ENCODE measurements around the gene SPATA20. TPM values are rescaled to one million over a fixed set of nuclear protein-coding genes. Genes with fewer than 3 reads are reported as not detected.

SPATA20 gene
- total and polyA plus RNA-seq, 2 donors (not counting 3 experiments of a cell fraction or from before 2014, with no cell fraction given) = 42.3 to 51.5 TPM

GRCh38 chr17:50527949-50528474 lies 19.0 kb upstream of the SPATA20 start:
- no peak overlapping the region for H3K4me3 ChIP-seq (replicated peaks in 1 of 3; ENCODE audit: insufficient read depth in 1 of 3, low read depth in 1 of 3, low read length in 3 of 3)
- H3K27ac ChIP-seq (ENCODE audit: insufficient read depth, low read depth, low read length) = no peak overlapping the region
- H3K27me3 ChIP-seq (ENCODE audit: control insufficient read depth in 2 of 2, insufficient read depth in 2 of 2, low read length in 2 of 2) = peaks cover 13 to 23% of the 10 kb centered on the region in 2 experiments
- no peaks in the 10 kb centered on the region for H4K20me1 ChIP-seq (replicated peaks; ENCODE audit: control insufficient read depth, extremely low read depth, insufficient read depth, low read length)
- ChIA-PET POLR2A (no interaction called here), CTCF (no interaction called here)
- H2AFZ ChIP-seq (ENCODE audit: low read depth, low read length) = no peak overlapping the region
- DNase-seq (ENCODE audit: low read depth, low spot score) (no peak), FAIRE-seq (no peak)
- no peak for TF ChIP-seq JUN (IDR thresholded peaks at IDR 0.05; ENCODE audit: borderline replicate concordance, insufficient read depth, insufficient read length, low read depth)
- intact Hi-C loops (cut with micrococcal nuclease) = no loop called here
- H3K9me3 ChIP-seq (replicated peaks; ENCODE audit: control insufficient read depth, insufficient read depth, low read length) = no peaks in the 10 kb centered on the region
- H3K4me1 ChIP-seq (ENCODE audit: control insufficient read depth, extremely low read depth, insufficient read depth, low read length) = no peaks in the 10 kb centered on the region
- no peak overlapping the region for H3K4me2 ChIP-seq (ENCODE audit: insufficient read depth, low read length)
- no peaks in the 10 kb centered on the region for H3K9me1 ChIP-seq (replicated peaks; ENCODE audit: control insufficient read depth, extremely low read depth, insufficient read depth, low read length)
- no TSS peak for BruUV-seq (replicated peaks)
- dilution Hi-C loops (cut with MboI; ENCODE audit: extremely low pct_ligation_motif_present, low sequenced_read_pairs) = no loop called here
- no peak overlapping the region for H3K9ac ChIP-seq (replicated peaks; ENCODE audit: extremely low read depth, insufficient read depth, low read length)
- no peaks in the 10 kb centered on the region for H3K36me3 ChIP-seq (ENCODE audit: control insufficient read depth in 2 of 2, extremely low read depth in 1 of 2, insufficient read depth in 2 of 2, low read length in 2 of 2)
- no peaks in the 10 kb centered on the region for H3K79me2 ChIP-seq (ENCODE audit: control insufficient read depth, insufficient read depth, low read length)

- ChIA-PET CTCF (interaction anchor here (1.5 kb wide), 1 partner anchor 12 kb away, joined by 4 read pairs; no protein-coding TSS in a partner anchor), POLR2A (no interaction called here)
- Histone ChIP-seq H3K4me1 (ENCODE audit: control insufficient read depth, extremely low read depth, insufficient read depth, low read length) (no peaks in the 10 kb centered on the region), H3K36me3 (ENCODE audit: control insufficient read depth in 2 of 2, extremely low read depth in 1 of 2, insufficient read depth in 2 of 2, low read length in 2 of 2) (no peaks in the 10 kb centered on the region), H3K79me2 (ENCODE audit: control insufficient read depth, insufficient read depth, low read length) (no peaks in the 10 kb centered on the region), H3K27ac (ENCODE audit: insufficient read depth, low read depth, low read length) (no peak overlapping the region), H3K9me1 (replicated peaks; ENCODE audit: control insufficient read depth, extremely low read depth, insufficient read depth, low read length) (no peaks in the 10 kb centered on the region), H3K4me2 (ENCODE audit: insufficient read depth, low read length) (no peak overlapping the region), H3K27me3 (ENCODE audit: control insufficient read depth in 2 of 2, insufficient read depth in 2 of 2, low read length in 2 of 2) (peaks cover 13 to 30% of the 10 kb centered on the region in 2 experiments), H4K20me1 (replicated peaks; ENCODE audit: control insufficient read depth, extremely low read depth, insufficient read depth, low read length) (no peaks in the 10 kb centered on the region), H2AFZ (ENCODE audit: low read depth, low read length) (no peak overlapping the region), H3K4me3 (replicated peaks in 1 of 3; ENCODE audit: insufficient read depth in 1 of 3, low read depth in 1 of 3, low read length in 3 of 3) (no peak overlapping the region), H3K9me3 (replicated peaks; ENCODE audit: control insufficient read depth, insufficient read depth, low read length) (no peaks in the 10 kb centered on the region), H3K9ac (replicated peaks; ENCODE audit: extremely low read depth, insufficient read depth, low read length) (no peak overlapping the region)
- FAIRE-seq (no peak), DNase-seq (ENCODE audit: low read depth, low spot score) (no peak)
- BruUV-seq (replicated peaks) = no TSS peak
- no peak for TF ChIP-seq FOS (IDR thresholded peaks at IDR 0.05; ENCODE audit: borderline replicate concordance, insufficient read depth, low read length)
- no peak for TF ChIP-seq JUN (IDR thresholded peaks at IDR 0.05; ENCODE audit: borderline replicate concordance, insufficient read depth, insufficient read length, low read depth)
- TF ChIP-seq GATA2 (IDR thresholded peaks at IDR 0.05; ENCODE audit: insufficient read depth, insufficient read length, low read depth, low read length) = no peak
- TF ChIP-seq MYC (IDR thresholded peaks at IDR 0.05; ENCODE audit: low read depth, low read length) = no peak
- no peak for TF ChIP-seq EZH2 (IDR thresholded peaks at IDR 0.05; ENCODE audit: borderline replicate concordance, low read depth, low read length, severe bottlenecking)
- TF ChIP-seq POLR2AphosphoS5 (IDR thresholded peaks at IDR 0.05; ENCODE audit: insufficient read depth, low read depth, low read length) = no peak
- TF ChIP-seq POLR2A (IDR thresholded peaks at IDR 0.05; ENCODE audit: low read depth, low read length) = no peak
- no peak for TF ChIP-seq CTCF (IDR thresholded peaks at IDR 0.05; ENCODE audit: extremely low read depth in 1 of 2, insufficient read depth in 1 of 2, low read depth in 1 of 2, low read length in 2 of 2)
- TF ChIP-seq MAX (IDR thresholded peaks at IDR 0.05; ENCODE audit: insufficient read depth, insufficient read length) = no peak
- dilution Hi-C loops (cut with MboI; ENCODE audit: extremely low pct_ligation_motif_present, low sequenced_read_pairs) (no loop called here), intact Hi-C loops (cut with micrococcal nuclease) (no loop called here)
Observed at GRCh38 chr17:50529849-50530248, 17.1 kb upstream of the SPATA20 start.

Data from endothelial cell of umbilical vein (primary cell).